Prostate gland (tissue), 2 donors: ENCODE results near the gene ADM5. TPM values are rescaled to one million over a fixed set of nuclear protein-coding genes. Genes with fewer than 3 reads are reported as not detected.

Experiments used
- DNase-seq: peaks from one replicate; pipeline ENCODE4 v3.0.0-alpha.2; 2019; ENCODE audit warnings: low spot score
- H3K27ac ChIP-seq, 2 donors: fragments of 200-600 bp; sonication (generic); 2 replicates each; pipeline ENCODE4 v1.5.1; 2017 to 2019
- H3K27me3 ChIP-seq: fragments of 200-600 bp; sonication (generic); replicated peaks from 2 replicates; pipeline ENCODE4 v1.5.1; 2019; ENCODE audit not compliant: insufficient read depth
- H3K36me3 ChIP-seq, 2 donors: fragments of 200-600 bp; sonication (generic); 1 replicate in 1 of 2; 2 replicates in 1 of 2; pipeline versions ENCODE4 v1.5.1 to v1.8.1; 2017 to 2019
- H3K4me1 ChIP-seq: fragments of 200-600 bp; sonication (generic); replicated peaks from 2 replicates; pipeline ENCODE4 v1.5.1; 2019
- H3K4me3 ChIP-seq, 2 donors: fragments of 200-600 bp; sonication (generic); 2 replicates each; pipeline ENCODE4 v1.5.1; 2017 to 2019
- H3K9me3 ChIP-seq: fragments of 200-600 bp; sonication (generic); 2 replicates; pipeline ENCODE4 v1.5.1; 2017
- CTCF ChIP-seq, 4 experiments: fragments of 200-600 bp in 2 of 4; fragments of 450-650 bp in 2 of 4; sonication (generic) in 2 of 4; IDR thresholded peaks; 1 replicate in 3 of 4; 2 replicates in 1 of 4; pipeline ENCODE4 v1.5.1; 2016 to 2019; ENCODE audit warnings: antibody characterized with exemption in 4 of 4, mild to moderate bottlenecking in 2 of 4, moderate library complexity in 2 of 4
- POLR2A ChIP-seq: fragments of 450-650 bp; IDR thresholded peaks from one replicate; pipeline ENCODE4 v1.6.1; 2016; ENCODE audit warnings: antibody characterized with exemption, mild to moderate bottlenecking
- POLR2AphosphoS5 ChIP-seq: sonication (generic); formaldehyde crosslinking; IDR thresholded peaks from one replicate; pipeline ENCODE4 v1.6.1; 2017; ENCODE audit warnings: antibody characterized with exemption
- WGBS: methylation state at CpG from one replicate; pipeline ENCODE4 v1.1.5; 2018; 5-methylcytosine and 5-hydroxymethylcytosine counted together
- intact Hi-C: fragments of 100-400 bp; cut with DNase I; formaldehyde crosslinking; loops from one replicate; pipeline ENCODE4 v1.14.2; 2022
- total RNA-seq, 2 donors: library from RNA; depleted of rRNA; stranded (reverse); fragments of >200 nt; gene quantifications; one replicate each; pipeline ENCODE4 v1.1.0, GENCODE V29; 2016

Gene ADM5
- total RNA-seq, 2 donors from 2014 or later = 0.68 to 6.1 TPM

DNA sequence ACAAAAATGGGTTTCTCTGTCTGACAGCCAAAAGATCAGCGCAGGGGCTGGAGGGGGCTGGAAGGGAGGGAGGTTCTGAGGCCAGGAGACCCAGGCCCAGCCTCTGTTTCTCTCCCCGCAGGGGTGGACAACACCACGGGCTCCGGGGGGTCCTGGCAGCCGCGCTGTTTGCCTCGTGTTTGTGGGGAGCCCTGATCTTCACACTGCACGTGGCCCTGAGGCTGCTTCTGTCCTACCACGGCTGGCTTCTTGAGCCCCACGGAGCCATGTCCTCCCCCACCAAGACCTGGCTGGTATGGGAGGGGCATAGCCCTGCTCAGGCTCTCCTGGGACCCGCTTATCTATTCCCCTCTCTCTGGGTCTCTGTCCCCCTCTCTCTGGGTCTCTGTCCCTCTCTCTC, 11.2 kb downstream of the ADM5 start:
- Histone ChIP-seq H3K4me3 (no peak overlapping the region), H3K36me3 (no peaks in the 10 kb centered on the region), H3K27me3 (no peaks in the 10 kb centered on the region), H3K4me1 (no peaks in the 10 kb centered on the region), H3K27ac (no peak overlapping the region), H3K9me3 (no peaks in the 10 kb centered on the region)
- intact Hi-C loops = no loop called here
- TF ChIP-seq CTCF (IDR thresholded peaks at IDR 0.05) = no peak
- TF ChIP-seq POLR2A = no peak
- no peak for TF ChIP-seq POLR2AphosphoS5
- WGBS = 75% methylated on average over 11 of the region's 11 CpGs
- no peak for DNase-seq

DNA sequence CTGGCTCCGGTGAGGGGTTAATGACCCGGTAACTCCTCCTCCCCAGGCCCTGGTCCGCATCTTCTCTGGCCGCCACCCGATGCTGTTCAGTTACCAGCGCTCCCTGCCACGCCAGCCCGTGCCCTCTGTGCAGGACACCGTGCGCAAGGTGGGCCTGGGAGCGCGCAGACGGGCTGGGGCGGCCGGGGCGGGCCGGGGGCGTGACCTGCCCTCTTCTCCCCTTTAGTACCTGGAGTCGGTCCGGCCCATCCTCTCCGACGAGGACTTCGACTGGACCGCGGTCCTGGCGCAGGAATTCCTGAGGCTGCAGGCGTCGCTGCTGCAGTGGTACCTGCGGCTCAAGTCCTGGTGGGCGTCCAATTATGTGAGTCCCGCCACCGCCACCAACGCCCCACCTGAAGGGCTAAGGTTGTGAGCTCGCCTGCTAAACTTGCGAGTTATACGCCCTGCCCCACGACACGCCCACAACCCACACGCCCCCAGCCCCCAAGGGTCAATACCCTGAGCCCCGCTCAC, 11.9 kb downstream of the ADM5 start:
- H3K36me3 ChIP-seq = no peaks in the 10 kb centered on the region
- 67% methylated on average over 40 of the region's 40 CpGs for WGBS
- TF ChIP-seq CTCF (IDR thresholded peaks at IDR 0.05) (no peak), POLR2AphosphoS5 (no peak), POLR2A (no peak)
- H3K9me3 ChIP-seq = no peaks in the 10 kb centered on the region
- DNase-seq = no peak
- no peak overlapping the region for H3K27ac ChIP-seq
- H3K27me3 ChIP-seq = no peaks in the 10 kb centered on the region
- no peaks in the 10 kb centered on the region for H3K4me1 ChIP-seq
- intact Hi-C loops = no loop called here
- H3K4me3 ChIP-seq = no peak overlapping the region

GRCh38 chr19:49704888-49705642, 15.7 kb downstream of the ADM5 start:
- H3K27ac ChIP-seq = no peak overlapping the region
- no peak for DNase-seq
- WGBS = 93% methylated on average over 22 of the region's 22 CpGs
- H3K4me1 ChIP-seq = no peaks in the 10 kb centered on the region
- no peaks in the 10 kb centered on the region for H3K9me3 ChIP-seq
- intact Hi-C loops = no loop called here
- no peaks in the 10 kb centered on the region for H3K36me3 ChIP-seq
- no peaks in the 10 kb centered on the region for H3K27me3 ChIP-seq
- TF ChIP-seq CTCF (IDR thresholded peaks at IDR 0.05) (no peak), POLR2AphosphoS5 (no peak), POLR2A (no peak)
- H3K4me3 ChIP-seq = no peak overlapping the region

- Histone ChIP-seq H3K9me3 (no peaks in the 10 kb centered on the region), H3K4me3 (no peak overlapping the region), H3K27me3 (no peaks in the 10 kb centered on the region), H3K36me3 (no peaks in the 10 kb centered on the region), H3K27ac (no peak overlapping the region), H3K4me1 (no peaks in the 10 kb centered on the region)
- WGBS = 90% methylated on average over 16 of the region's 16 CpGs
- DNase-seq = no peak
- no peak for TF ChIP-seq CTCF (IDR thresholded peaks at IDR 0.05)
- intact Hi-C loops = no loop called here
Measured at GRCh38 chr19:49705919-49706318, 16.5 kb downstream of the ADM5 start.

DNA sequence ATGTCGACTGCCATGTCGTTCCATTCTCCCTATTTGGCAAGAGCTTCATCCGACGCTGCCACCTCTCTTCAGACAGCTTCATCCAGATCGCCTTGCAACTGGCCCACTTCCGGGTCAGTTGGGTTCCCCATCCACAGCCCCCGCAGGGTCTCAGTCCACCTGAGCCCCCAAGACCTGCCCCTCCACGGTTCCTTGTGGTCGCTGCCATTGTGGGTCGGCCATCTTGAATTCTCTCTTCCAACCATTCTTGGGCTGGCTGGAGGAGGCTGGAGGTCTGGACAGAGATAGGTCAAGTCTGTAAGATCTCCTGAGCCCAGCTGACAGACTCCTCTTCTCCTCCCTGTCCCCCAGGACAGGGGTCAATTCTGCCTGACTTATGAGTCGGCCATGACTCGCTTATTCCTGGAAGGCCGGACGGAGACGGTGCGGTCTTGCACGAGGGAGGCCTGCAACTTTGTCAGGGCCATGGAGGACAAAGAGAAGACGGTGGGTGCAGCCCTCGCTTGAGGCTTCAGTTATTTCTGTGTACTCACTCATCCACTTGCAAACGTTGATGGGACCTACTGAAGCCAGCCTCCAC, 21.1 kb downstream of the ADM5 start:
- H3K4me1 ChIP-seq = no peaks in the 10 kb centered on the region
- DNase-seq = no peak
- no peak overlapping the region for H3K27ac ChIP-seq
- H3K36me3 ChIP-seq = no peaks in the 10 kb centered on the region
- no peaks in the 10 kb centered on the region for H3K9me3 ChIP-seq
- H3K4me3 ChIP-seq = no peak overlapping the region
- H3K27me3 ChIP-seq = no peaks in the 10 kb centered on the region
- intact Hi-C loops = no loop called here
- 95% methylated on average over 20 of the region's 20 CpGs for WGBS
- TF ChIP-seq POLR2AphosphoS5 = no peak
- no peak for TF ChIP-seq CTCF (IDR thresholded peaks at IDR 0.05)
- TF ChIP-seq POLR2A = no peak
